DMS53 (cell line): ENCODE measurements around the gene ZNF618.
A peak's percentile ranks its signal among the peaks of the same experiment; 100 is the strongest.
"Not testable (repeated sequence)": the region's sequence is repeated elsewhere in the genome, so short reads cannot be mapped to it uniquely, and the experiment has no call there.

Experiments
- DNase-seq: peaks from one replicate; lab custom pipeline; 2025; lab: John Stamatoyannopoulos, UW

ZNF618 gene

GRCh38 chr9:114061830-114062474, 185.8 kb downstream of the ZNF618 start:
- peak; percentile 18 for DNase-seq

GRCh38 chr9:114065304-114065703, 189.2 kb downstream of the ZNF618 start:
- DNase-seq, result no peak

- no peak for DNase-seq
Measured at GRCh38 chr9:114069476-114070187, 193.5 kb downstream of the ZNF618 start.

GRCh38 chr9:114070188-114071103, 194.3 kb downstream of the ZNF618 start:
- DNase-seq, result no peak

- no peak for DNase-seq
Measured at GRCh38 chr9:114071197-114071795, 195.2 kb downstream of the ZNF618 start.

GRCh38 chr9:114072184-114073140, 196.4 kb downstream of the ZNF618 start:
- no peak for DNase-seq

- no peak for DNase-seq
Measured at GRCh38 chr9:114075602-114076001, 199.5 kb downstream of the ZNF618 start.

- no peak for DNase-seq
Measured at GRCh38 chr9:114076237-114077161, 200.4 kb downstream of the ZNF618 start.

GRCh38 chr9:114077162-114077837, 201.2 kb downstream of the ZNF618 start:
- DNase-seq, result no peak

GRCh38 chr9:114078021-114078780, 202.1 kb downstream of the ZNF618 start, which contains the start of gene AMBP:
Gene AMBP, minus strand, starts transcription at chr9:114078300. Its CDS starts 91 bp downstream, at chr9:114078209.
- DNase-seq, result peak; percentile 18

GRCh38 chr9:114078781-114079156, 202.7 kb downstream of the ZNF618 start:
- DNase-seq, result no peak

- DNase-seq, result peak; percentile 68
Measured at GRCh38 chr9:114080195-114080772, 204.2 kb downstream of the ZNF618 start.

- peak; percentile 90 for DNase-seq
Measured at GRCh38 chr9:114080773-114081440, 204.8 kb downstream of the ZNF618 start.

- peak; percentile 57 for DNase-seq
Measured at GRCh38 chr9:114081441-114082016, 205.4 kb downstream of the ZNF618 start.

- peak; percentile 91 for DNase-seq
Measured at GRCh38 chr9:114082017-114082762, 206.1 kb downstream of the ZNF618 start.

- not testable (repeated sequence) for DNase-seq
Measured at GRCh38 chr9:114082763-114083412, 206.8 kb downstream of the ZNF618 start.
